GM12801 (cell line): ENCODE data around the gene TUBGCP2.

Source experiments
- TF ChIP-seq, protein P1 (sequence below): IDR thresholded peaks from one replicate; pipeline ENCODE4 v1.5.1; 2011; ENCODE audit warnings: control low read depth; ENCODE audit not compliant: insufficient read length; ENCODE audit errors: extremely low read depth

The TUBGCP2 gene

DNA sequence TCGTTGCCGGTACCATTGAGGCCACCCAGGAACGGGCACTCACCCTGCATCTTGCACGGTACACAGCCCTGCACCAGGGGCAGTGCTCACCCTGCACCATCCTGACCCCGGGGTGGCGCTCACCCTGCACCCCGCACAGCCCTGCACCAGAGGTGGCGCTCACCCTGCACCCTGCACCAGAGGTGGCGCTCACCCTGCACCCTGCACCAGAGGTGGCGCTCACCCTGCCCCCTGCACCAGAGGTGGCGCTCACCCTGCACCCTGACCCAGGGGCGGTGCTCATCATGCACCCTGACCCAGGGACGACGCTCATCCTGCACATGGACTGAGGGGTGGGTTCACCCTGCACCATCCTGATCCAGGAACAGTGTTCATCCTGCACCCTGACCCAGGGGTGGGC, 6.4 kb downstream of the TUBGCP2 start:
- TF ChIP-seq, protein P1, sequence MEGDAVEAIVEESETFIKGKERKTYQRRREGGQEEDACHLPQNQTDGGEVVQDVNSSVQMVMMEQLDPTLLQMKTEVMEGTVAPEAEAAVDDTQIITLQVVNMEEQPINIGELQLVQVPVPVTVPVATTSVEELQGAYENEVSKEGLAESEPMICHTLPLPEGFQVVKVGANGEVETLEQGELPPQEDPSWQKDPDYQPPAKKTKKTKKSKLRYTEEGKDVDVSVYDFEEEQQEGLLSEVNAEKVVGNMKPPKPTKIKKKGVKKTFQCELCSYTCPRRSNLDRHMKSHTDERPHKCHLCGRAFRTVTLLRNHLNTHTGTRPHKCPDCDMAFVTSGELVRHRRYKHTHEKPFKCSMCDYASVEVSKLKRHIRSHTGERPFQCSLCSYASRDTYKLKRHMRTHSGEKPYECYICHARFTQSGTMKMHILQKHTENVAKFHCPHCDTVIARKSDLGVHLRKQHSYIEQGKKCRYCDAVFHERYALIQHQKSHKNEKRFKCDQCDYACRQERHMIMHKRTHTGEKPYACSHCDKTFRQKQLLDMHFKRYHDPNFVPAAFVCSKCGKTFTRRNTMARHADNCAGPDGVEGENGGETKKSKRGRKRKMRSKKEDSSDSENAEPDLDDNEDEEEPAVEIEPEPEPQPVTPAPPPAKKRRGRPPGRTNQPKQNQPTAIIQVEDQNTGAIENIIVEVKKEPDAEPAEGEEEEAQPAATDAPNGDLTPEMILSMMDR: no peak

DNA sequence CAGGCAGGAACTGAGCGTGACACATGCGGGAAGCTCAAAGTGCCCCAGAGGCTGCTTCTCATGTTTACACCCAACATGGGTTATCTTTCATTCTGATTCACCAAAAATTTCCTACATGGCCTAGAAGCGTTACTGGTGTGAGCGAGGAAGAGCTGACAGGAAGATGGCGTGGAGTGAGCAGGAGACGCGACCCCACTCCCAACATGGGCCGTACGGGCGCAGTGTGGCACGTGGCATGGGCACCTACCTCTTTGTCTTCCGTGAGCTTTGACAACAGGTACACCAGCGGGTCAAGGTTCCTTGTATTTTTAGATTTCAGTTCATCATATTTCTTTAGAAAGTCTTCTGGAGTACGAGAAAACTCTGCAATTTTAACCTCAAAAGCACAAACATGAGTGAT, 8.9 kb downstream of the TUBGCP2 start:
- TF ChIP-seq, protein P1: no peak

DNA sequence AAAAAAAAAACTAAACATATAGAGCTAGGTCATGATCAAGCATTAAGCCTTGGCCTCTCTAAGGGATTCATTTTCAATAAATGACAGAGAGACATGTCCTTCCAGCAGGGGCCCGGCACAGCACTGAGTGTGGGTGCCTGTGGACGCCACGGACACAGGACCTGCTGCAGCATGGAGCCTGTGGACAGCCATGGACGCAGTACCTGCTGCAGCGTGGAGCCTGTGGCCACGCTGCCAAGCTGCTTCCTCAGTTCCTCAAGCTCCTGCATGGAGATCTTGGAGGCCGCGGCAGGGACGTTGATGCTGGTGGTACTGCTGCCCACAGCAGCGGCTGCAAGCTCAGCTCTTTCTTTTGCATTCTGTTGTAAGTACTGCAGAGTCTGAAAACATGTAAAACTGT, 9.4 kb downstream of the TUBGCP2 start:
- TF ChIP-seq, protein P1: no peak

DNA sequence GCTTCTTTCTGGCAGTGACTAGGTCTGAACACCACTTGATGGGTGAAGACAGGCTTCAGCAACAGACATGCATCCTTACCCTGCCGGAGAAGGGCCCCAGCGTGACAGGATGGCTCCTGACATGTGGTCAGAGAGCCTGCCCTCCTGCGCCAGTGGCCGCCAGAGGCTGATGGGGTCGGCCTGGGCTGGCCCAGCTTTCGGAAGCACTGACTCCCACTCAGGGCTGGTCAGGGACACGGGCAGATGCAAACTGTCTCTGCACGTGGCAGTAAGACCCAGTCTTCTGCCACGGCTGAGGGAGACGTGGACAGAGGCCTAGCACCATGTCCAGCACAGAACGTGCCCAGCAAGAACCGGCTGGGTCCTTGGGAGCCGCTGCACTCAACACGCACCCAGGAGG, 10.2 kb downstream of the TUBGCP2 start:
- TF ChIP-seq, protein P1: no peak

DNA sequence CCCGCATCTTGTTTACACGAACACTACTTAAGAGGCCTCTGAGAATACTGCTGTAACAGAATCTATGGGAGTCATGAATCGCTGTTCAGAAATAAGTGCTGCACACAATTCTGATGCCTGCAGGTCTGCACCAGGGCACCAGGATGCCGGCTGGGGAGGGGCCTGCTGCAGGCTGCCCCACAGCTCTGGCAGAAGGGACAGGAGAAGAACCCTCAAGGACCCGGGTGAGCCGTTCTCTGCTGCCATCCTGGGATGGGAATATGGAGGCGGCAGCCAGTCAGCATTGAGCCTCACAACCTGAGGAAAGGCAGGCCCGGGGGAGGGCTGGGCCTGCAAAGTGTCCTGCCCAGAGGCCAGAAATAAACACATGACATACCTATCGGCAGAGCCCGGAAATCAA, 11.2 kb downstream of the TUBGCP2 start:
- TF ChIP-seq, protein P1: no peak

DNA sequence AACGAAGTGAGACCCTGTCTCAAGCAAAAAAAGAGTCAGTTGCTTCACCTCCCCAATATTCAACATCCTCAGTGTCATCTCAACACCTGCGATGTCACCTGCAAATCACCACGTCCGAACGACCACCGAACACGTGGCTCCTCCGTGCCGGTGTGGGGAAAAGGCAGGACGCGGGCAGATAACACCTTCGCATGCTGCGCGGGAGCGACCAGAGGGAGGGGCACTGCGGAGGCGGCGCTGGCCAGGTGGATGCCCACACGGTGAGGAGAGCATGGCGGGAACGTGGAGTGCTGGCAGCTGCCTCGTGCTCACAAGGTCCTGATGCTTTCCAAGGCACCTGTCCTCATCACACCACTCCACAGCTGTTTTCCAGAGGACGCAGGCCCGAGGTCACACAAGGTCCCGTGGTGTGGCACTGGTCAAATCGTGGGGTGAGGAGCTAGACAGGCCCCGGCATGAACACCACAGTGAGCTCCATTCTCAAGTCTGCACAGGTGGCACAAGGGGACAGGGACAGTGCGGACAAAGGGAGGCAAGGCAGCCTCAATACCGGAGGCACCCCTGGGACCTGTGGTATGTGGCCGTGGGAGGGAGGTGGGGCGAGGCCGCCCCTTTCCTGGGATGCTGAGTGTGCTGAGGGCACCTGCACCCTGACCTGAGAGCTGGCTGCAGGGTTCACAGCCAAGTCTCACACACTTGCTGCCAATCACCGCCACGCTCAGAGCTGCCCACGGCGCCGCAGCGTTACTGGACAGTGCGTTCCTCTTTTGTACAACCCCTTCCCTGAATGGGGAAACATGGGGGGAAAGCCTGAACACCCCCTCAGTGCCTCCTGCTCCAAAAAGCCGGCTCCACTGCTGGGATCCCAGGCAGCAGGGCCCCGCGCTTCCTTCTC, 13.0 kb downstream of the TUBGCP2 start:
- TF ChIP-seq, protein P1: no peak

DNA sequence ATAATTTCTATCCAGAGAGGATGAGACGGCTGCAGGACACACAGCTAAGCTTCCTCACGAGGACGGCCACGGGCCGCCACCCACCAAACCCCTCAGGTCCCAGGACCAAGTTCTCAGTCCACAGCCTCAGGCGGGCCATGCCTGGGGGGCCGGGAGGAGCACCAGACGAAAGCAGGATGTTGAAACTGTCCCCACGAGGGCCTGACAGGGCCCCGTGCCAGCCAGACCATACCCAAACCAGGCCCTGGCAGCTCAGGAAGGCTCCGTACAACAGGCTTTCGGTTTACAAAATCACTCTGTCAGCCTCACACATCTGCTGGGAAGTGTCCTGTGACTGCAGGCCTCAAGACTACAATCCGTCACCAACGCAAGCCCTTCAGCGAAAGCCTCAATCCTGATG, 14.5 kb downstream of the TUBGCP2 start:
- TF ChIP-seq, protein P1: no peak

DNA sequence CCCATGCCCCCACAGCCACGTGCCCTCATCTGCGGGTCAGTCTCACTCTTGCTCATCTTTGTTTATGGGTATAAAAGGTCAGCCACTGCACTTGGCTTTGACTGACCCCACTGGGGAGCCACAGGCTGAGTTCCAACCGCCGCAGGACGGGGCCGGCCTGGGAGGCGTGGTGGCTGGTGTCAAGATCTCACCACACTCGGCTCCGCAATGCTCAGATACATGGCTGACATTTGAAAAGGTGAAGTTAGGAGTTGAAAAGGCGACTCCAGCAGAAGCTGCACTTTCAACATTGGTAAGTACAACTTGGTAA, 14.9 kb downstream of the TUBGCP2 start:
- TF ChIP-seq, protein P1: no peak
